ENCODE measurements around the gene SLC17A5. TPM values are rescaled to one million over a fixed set of nuclear protein-coding genes. Genes with fewer than 3 reads are reported as not detected.
A peak's percentile ranks its signal among the peaks of the same experiment; 100 is the strongest.
"Not testable (repeated sequence)": the region's sequence is repeated elsewhere in the genome, so short reads cannot be mapped to it uniquely, and the experiment has no call there.

SLC17A5 gene
- total and polyA plus RNA-seq, 2 experiments from 2014 or later = 18.4 to 20.1 TPM

DNA sequence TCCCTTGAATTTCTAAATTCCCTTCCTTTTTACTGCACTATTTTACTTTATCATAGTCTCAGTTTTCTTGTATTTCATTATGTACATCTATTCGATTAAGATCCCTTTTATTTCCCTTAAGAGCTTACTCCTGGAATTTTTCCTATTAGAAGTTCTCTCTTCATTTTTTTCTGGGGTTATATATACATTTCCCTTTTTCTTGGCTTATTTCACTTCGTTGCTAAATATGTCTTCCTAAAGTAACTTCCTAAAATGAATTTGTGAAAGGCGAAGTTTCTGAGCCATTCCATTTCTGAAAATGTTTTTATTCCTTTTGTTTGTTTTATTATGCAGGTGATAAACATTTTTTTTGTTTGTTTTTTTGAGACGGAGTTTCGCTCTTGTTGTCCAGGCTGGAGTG is 36.3 kb upstream of the SLC17A5 start:
- Histone ChIP-seq H2AFZ (no peak overlapping the region), H3K9me2 (ENCODE audit: insufficient read depth) (no peaks in the 10 kb centered on the region), H3K4me2 (ENCODE audit: unreplicated experiment) (no peak overlapping the region), H3K4me3 (no peak overlapping the region), H4K20me1 (ENCODE audit: insufficient read depth) (no peaks in the 10 kb centered on the region), H3K79me2 (ENCODE audit: insufficient read depth) (no peaks in the 10 kb centered on the region), H3K36me3 (ENCODE audit: low read depth) (no peaks in the 10 kb centered on the region), H3F3A (ENCODE audit: insufficient read depth) (peaks cover 13% of the 10 kb centered on the region), H3K4me1 (ENCODE audit: insufficient read depth) (peaks cover 10% of the 10 kb centered on the region), H3K9me3 (ENCODE audit: low read depth) (no peaks in the 10 kb centered on the region), H3K27me3 (replicated peaks; ENCODE audit: insufficient read depth) (no peaks in the 10 kb centered on the region), H3K27ac (no peak overlapping the region), H3K9ac (no peak overlapping the region)
- in situ Hi-C loops (cut with MboI) = no loop called here
- TF ChIP-seq EZH2 (IDR thresholded peaks at IDR 0.05; ENCODE audit: insufficient read depth, poor library complexity, severe bottlenecking) = no peak
- TF ChIP-seq EZH2phosphoT487 (IDR thresholded peaks at IDR 0.05; ENCODE audit: insufficient read depth, low read depth) = no peak
- DNase-seq = no peak
- WGBS, 2 experiments (ENCODE audit: low coverage in 1 of 2, low lambda C conversion rate in 2 of 2, missing lambda C conversion rate in 2 of 2) = 97 to 98% methylated on average over 5 of the region's 5 CpGs

DNA sequence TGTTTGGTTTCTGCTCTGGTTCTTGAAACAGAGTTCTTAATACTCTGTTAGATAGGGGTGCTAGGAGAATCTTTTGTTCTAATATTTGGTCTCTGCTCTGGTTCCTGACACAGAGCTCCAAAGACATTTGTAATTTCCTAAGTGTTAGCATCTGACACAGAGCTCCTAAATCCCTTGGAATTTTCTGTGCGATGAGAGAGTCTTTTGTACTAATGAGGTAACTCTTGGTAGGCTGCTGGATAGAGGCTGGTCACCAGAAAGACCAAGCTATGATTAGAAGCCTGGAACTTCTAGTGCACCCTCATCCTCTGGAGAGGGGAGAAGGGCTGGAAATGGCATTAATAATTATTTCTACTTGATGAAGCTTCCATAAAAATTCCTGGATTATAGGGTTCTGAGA is 34.6 kb upstream of the SLC17A5 start:
- in situ Hi-C loops (cut with MboI) = no loop called here
- Histone ChIP-seq H4K20me1 (ENCODE audit: insufficient read depth) (no peaks in the 10 kb centered on the region), H3F3A (ENCODE audit: insufficient read depth) (no peaks in the 10 kb centered on the region), H3K27ac (no peak overlapping the region), H3K79me2 (ENCODE audit: insufficient read depth) (no peaks in the 10 kb centered on the region), H3K4me2 (ENCODE audit: unreplicated experiment) (no peak overlapping the region), H3K4me1 (ENCODE audit: insufficient read depth) (no peaks in the 10 kb centered on the region), H3K4me3 (no peak overlapping the region), H3K27me3 (replicated peaks; ENCODE audit: insufficient read depth) (no peaks in the 10 kb centered on the region), H2AFZ (no peak overlapping the region), H3K9me3 (ENCODE audit: low read depth) (no peaks in the 10 kb centered on the region), H3K9me2 (ENCODE audit: insufficient read depth) (no peaks in the 10 kb centered on the region), H3K9ac (no peak overlapping the region), H3K36me3 (ENCODE audit: low read depth) (no peaks in the 10 kb centered on the region)
- no peak for TF ChIP-seq EZH2phosphoT487 (IDR thresholded peaks at IDR 0.05; ENCODE audit: insufficient read depth, low read depth)
- no peak for TF ChIP-seq EZH2 (IDR thresholded peaks at IDR 0.05; ENCODE audit: insufficient read depth, poor library complexity, severe bottlenecking)
- peak; percentile 37 for DNase-seq
- 0 to 43% methylated on average over 1 of the region's 1 CpG for WGBS, 2 experiments (ENCODE audit: low coverage in 1 of 2, low lambda C conversion rate in 2 of 2, missing lambda C conversion rate in 2 of 2)

DNA sequence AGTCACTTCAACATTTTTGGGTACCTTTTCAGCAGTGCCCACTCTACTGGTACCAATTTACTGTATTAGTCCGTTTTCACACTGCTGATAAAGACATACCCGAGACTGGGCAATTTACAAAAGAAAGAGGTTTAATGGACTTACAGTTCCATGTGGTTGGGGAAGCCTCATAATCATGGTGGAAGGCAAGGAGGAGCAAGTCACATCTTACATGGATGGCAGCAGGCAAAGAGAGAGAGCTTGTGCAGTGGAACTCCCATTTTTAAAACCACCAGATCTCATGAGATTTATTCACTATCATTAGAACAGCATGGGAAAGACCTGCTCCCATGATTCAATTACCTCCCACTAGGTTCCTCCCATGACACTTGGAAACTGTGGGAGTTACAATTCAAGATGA is 29.8 kb upstream of the SLC17A5 start:
- not testable (repeated sequence) for H3K27me3 ChIP-seq (replicated peaks; ENCODE audit: insufficient read depth); H3K9me3 ChIP-seq (ENCODE audit: low read depth); DNase-seq; H4K20me1 ChIP-seq (ENCODE audit: insufficient read depth); H3K4me2 ChIP-seq (ENCODE audit: unreplicated experiment); H3K4me3 ChIP-seq; H3F3A ChIP-seq (ENCODE audit: insufficient read depth); H2AFZ ChIP-seq; H3K9ac ChIP-seq; H3K27ac ChIP-seq; H3K36me3 ChIP-seq (ENCODE audit: low read depth); H3K79me2 ChIP-seq (ENCODE audit: insufficient read depth); H3K9me2 ChIP-seq (ENCODE audit: insufficient read depth); H3K4me1 ChIP-seq (ENCODE audit: insufficient read depth)
- 63 to 77% methylated on average over 2 of the region's 2 CpGs for WGBS, 2 experiments (ENCODE audit: low coverage in 1 of 2, low lambda C conversion rate in 2 of 2, missing lambda C conversion rate in 2 of 2)
- in situ Hi-C loops (cut with MboI) = loop anchor here (5.0 kb wide), 1 partner anchor 49 kb away; no protein-coding TSS in a partner anchor

DNA sequence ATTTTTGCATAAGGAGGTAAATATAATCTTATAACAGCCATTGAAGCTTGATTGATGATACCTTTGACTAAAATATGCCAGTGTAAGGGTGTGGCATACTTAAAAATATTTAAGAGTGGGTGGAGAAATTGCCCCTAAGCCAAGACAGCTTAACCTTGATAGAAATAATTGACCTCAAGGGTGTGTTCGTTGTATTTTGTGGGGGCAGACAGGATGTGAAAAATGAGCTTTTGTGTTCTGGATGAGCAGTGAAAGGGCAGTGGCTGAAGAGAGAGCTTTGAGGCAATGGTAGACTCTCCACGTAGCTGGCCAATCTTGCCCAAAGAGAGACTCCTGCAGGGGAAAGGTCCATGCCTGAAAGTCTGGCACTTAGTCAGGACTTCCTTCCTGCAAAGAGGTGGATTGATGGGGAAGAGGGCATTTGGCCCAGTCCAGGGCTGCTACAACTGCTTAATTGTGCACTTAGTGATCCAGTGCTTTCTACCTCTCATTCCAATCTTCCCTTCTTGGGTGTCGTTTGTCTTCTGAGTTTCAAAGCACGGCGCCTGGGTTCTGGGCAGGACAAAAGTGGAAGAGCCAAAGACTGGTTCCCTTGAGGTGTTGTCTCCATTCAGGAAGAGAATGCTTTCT is 26.6 kb upstream of the SLC17A5 start:
- DNase-seq = no peak
- H3K4me2 ChIP-seq (ENCODE audit: unreplicated experiment) = peak overlapping the region; percentile 12

DNA sequence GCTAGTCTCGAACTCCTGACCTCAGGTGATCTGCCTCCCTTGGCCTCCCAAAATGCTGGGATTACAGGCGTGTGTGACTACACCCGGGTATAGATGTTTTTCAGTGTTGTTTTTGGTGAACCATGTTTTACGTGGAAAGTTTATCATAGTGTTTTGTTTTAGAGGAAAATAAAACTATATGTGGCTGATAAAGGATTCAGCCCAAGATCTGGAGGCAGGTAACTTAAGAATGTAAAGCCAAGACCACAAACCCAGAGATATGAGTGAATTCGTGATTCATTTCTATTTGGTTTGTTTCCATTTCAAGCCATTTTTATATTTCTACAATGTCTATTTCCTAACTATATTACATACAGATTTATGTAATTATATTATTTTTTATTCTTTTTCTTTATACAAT is 26.1 kb upstream of the SLC17A5 start:
- not testable (repeated sequence) for H3K4me1 ChIP-seq (ENCODE audit: insufficient read depth); DNase-seq; H3K9me3 ChIP-seq (ENCODE audit: low read depth); H4K20me1 ChIP-seq (ENCODE audit: insufficient read depth); H3K9me2 ChIP-seq (ENCODE audit: insufficient read depth); H3F3A ChIP-seq (ENCODE audit: insufficient read depth); H3K9ac ChIP-seq; H3K27me3 ChIP-seq (replicated peaks; ENCODE audit: insufficient read depth); H3K4me2 ChIP-seq (ENCODE audit: unreplicated experiment); H3K4me3 ChIP-seq; H3K79me2 ChIP-seq (ENCODE audit: insufficient read depth); H3K27ac ChIP-seq; H2AFZ ChIP-seq; H3K36me3 ChIP-seq (ENCODE audit: low read depth)
- WGBS, 2 experiments (ENCODE audit: low coverage in 1 of 2, low lambda C conversion rate in 2 of 2, missing lambda C conversion rate in 2 of 2) = 93% methylated on average over 5 of the region's 5 CpGs
- in situ Hi-C loops (cut with MboI) = loop anchor here (5.0 kb wide), 1 partner anchor 52 kb away; no protein-coding TSS in a partner anchor

More for the DNA sequence above, 26.6 kb upstream of the SLC17A5 start:
- no peaks in the 10 kb centered on the region for H3K27me3 ChIP-seq (replicated peaks; ENCODE audit: insufficient read depth)
- in situ Hi-C loops (cut with MboI) = loop anchor here (5.0 kb wide), 1 partner anchor 52 kb away; no protein-coding TSS in a partner anchor
- H3K9ac ChIP-seq = no peak overlapping the region
- no peaks in the 10 kb centered on the region for H4K20me1 ChIP-seq (ENCODE audit: insufficient read depth)
- no peaks in the 10 kb centered on the region for H3K9me2 ChIP-seq (ENCODE audit: insufficient read depth)
- no peaks in the 10 kb centered on the region for H3K79me2 ChIP-seq (ENCODE audit: insufficient read depth)
- WGBS, 2 experiments (ENCODE audit: low coverage in 1 of 2, low lambda C conversion rate in 2 of 2, missing lambda C conversion rate in 2 of 2) = 58% methylated on average over 5 of the region's 5 CpGs
- H2AFZ ChIP-seq = peak overlapping the region; percentile 33; the same call in 1 of the 2 replicates
- no peak for TF ChIP-seq EZH2phosphoT487 (IDR thresholded peaks at IDR 0.05; ENCODE audit: insufficient read depth, low read depth)
- TF ChIP-seq EZH2 (IDR thresholded peaks at IDR 0.05; ENCODE audit: insufficient read depth, poor library complexity, severe bottlenecking) = no peak
- H3F3A ChIP-seq (ENCODE audit: insufficient read depth) = 0 out of 2 replicates have a peak, but pooled peaks cover 3% of the 10 kb centered on the region
- H3K4me1 ChIP-seq (ENCODE audit: insufficient read depth) = peaks cover 9% of the 10 kb centered on the region
- H3K36me3 ChIP-seq (ENCODE audit: low read depth) = no peaks in the 10 kb centered on the region
- H3K4me3 ChIP-seq = no peak overlapping the region
- H3K27ac ChIP-seq = no peak overlapping the region
- no peaks in the 10 kb centered on the region for H3K9me3 ChIP-seq (ENCODE audit: low read depth)
